Measurements from ENCODE around the gene BPIFB3.
A peak's percentile ranks its signal among the peaks of the same experiment; 100 is the strongest.

BPIFB3 gene, protein sequence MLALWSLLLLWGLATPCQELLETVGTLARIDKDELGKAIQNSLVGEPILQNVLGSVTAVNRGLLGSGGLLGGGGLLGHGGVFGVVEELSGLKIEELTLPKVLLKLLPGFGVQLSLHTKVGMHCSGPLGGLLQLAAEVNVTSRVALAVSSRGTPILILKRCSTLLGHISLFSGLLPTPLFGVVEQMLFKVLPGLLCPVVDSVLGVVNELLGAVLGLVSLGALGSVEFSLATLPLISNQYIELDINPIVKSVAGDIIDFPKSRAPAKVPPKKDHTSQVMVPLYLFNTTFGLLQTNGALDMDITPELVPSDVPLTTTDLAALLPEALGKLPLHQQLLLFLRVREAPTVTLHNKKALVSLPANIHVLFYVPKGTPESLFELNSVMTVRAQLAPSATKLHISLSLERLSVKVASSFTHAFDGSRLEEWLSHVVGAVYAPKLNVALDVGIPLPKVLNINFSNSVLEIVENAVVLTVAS

DNA sequence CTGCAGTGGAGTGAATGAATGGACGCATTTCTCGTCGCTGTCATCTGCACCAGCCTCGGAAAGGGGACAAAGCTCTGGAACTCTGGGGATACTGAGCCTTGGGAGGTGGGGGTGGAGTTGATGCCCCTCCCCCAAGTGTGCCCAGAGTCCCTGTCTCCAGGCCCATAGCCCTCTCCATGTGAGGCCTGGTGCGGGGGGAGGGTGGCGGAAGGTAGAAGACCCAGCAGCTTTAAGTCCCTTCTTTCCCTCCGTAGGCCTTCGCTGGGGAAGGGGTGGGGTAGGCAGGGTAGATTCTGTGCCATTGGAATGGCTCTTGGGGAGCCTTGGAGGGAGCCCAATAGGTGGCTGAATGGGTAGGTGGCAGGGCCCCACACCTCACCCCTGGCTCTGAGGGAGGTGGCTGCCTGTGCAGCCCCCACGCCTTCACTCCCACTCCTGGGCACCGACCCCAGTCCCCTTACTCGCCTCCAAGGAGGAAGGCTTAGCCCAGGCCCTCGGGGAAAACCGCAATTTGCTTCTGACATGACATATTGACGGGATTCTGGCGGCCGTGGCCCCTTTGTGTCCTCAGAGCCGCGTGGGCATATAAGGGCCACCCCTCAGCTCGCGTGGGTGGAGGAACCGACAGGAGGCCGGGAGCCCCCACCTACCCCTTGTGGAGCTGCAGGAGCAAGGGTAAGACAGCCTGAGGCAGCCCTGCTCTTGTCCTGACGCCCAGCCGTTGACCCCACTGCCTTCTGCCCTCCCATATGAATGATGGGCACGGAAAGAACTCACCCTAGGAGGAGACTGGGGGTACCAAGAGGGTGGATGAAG is at the start of gene BPIFB3:
Gene BPIFB3 (plus strand): TSS at position 613 of the 816 bp plus-strand sequence. CDS start 1,533 bp downstream, outside the sequence.
- Histone ChIP-seq H3K27ac (no peak within 1 kb of the TSS), H2AFZ (no peak within 1 kb of the TSS), H3K36me3 (ENCODE audit: control insufficient read depth, insufficient read depth, low read length) (no peaks in the 10 kb centered on the region), H3K79me2 (no peaks in the 10 kb centered on the region), H3K9ac (no peak within 1 kb of the TSS), H3K27me3 (ENCODE audit: control insufficient read depth, insufficient read depth, low read length) (no peaks in the 10 kb centered on the region), H3K4me1 (no peaks in the 10 kb centered on the region), H3K4me3 (ENCODE audit: low read depth, low read length) (no peak within 1 kb of the TSS), H3K9me3 (ENCODE audit: control insufficient read depth, low read length) (no peaks in the 10 kb centered on the region), H3K4me2 (ENCODE audit: low read length) (no peak within 1 kb of the TSS)
- TF ChIP-seq, protein P1, sequence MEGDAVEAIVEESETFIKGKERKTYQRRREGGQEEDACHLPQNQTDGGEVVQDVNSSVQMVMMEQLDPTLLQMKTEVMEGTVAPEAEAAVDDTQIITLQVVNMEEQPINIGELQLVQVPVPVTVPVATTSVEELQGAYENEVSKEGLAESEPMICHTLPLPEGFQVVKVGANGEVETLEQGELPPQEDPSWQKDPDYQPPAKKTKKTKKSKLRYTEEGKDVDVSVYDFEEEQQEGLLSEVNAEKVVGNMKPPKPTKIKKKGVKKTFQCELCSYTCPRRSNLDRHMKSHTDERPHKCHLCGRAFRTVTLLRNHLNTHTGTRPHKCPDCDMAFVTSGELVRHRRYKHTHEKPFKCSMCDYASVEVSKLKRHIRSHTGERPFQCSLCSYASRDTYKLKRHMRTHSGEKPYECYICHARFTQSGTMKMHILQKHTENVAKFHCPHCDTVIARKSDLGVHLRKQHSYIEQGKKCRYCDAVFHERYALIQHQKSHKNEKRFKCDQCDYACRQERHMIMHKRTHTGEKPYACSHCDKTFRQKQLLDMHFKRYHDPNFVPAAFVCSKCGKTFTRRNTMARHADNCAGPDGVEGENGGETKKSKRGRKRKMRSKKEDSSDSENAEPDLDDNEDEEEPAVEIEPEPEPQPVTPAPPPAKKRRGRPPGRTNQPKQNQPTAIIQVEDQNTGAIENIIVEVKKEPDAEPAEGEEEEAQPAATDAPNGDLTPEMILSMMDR (IDR thresholded peaks at IDR 0.05) = no peak

DNA sequence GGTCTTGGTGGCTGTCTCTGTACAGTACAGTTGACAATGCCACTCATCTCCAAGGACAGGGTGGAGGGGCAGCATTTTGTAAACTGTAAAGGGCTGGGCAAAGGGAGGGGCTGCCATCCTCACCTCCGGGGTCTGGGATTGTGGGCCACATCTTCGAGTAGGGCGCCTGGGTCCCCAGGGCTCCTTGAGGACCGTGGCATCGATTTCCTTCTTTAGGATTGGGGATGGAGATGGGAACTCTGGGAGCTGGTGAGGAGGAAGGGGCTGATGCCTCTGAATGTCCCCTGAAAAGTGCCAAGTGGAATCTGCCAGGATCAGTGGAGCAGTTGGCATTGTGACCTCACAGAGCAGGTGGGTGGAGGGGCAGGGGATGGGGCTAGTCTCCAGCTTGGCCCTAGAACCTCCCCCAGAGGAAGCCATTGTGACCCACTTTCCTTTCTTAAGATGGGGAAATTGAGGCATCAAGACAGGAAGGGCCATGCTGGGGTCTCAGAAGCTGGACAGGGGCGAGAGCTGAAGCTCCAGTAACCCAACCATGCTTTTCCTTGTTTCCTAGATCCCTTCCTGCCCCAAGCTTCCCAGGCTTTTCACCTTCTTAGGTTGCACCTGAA is 49.5 kb upstream of the BPIFB3 start, which contains the start of gene SUN5:
Gene SUN5 (minus strand): TSS at position 293 of the 611 bp plus-strand sequence. CDS start 93 bp downstream, at position 200.
- Histone ChIP-seq H3K9me3 (ENCODE audit: control insufficient read depth, low read length) (no peaks in the 10 kb centered on the region), H2AFZ (no peak within 1 kb of the TSS), H3K36me3 (ENCODE audit: control insufficient read depth, insufficient read depth, low read length) (no peaks in the 10 kb centered on the region), H3K27me3 (ENCODE audit: control insufficient read depth, insufficient read depth, low read length) (no peaks in the 10 kb centered on the region), H3K9ac (no peak within 1 kb of the TSS), H3K4me3 (ENCODE audit: low read depth, low read length) (no peak within 1 kb of the TSS), H3K4me1 (no peaks in the 10 kb centered on the region), H3K27ac (no peak within 1 kb of the TSS), H3K79me2 (no peaks in the 10 kb centered on the region), H3K4me2 (ENCODE audit: low read length) (no peak within 1 kb of the TSS)
- TF ChIP-seq, protein P1 (IDR thresholded peaks at IDR 0.05) = no peak

DNA sequence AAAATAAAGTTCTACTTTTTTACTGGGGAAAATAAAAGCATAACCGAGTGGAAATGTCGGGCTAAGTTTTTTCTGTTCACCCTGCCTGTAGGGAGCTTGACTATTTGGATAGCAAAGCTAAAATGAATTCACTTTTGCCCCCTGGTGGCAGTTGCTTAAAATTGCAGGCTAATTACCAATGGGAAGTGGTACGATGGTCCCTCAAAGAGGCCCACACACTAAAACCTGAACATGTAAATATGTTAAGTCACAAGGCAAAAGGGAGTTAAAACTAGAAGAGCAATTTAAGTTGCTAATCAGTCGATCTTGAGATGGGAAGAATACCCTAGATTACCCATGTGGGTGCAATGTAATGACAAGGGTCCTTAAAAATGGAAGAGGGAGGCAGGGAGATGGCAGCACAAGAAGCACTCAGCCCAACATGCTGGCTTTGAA is 48.6 kb upstream of the BPIFB3 start:
- Histone ChIP-seq H3K27ac (no peak overlapping the region), H3K4me3 (ENCODE audit: low read depth, low read length) (no peak overlapping the region), H3K27me3 (ENCODE audit: control insufficient read depth, insufficient read depth, low read length) (no peaks in the 10 kb centered on the region), H3K4me1 (no peaks in the 10 kb centered on the region), H3K9ac (no peak overlapping the region), H2AFZ (no peak overlapping the region), H3K4me2 (ENCODE audit: low read length) (no peak overlapping the region), H3K36me3 (ENCODE audit: control insufficient read depth, insufficient read depth, low read length) (no peaks in the 10 kb centered on the region), H3K9me3 (ENCODE audit: control insufficient read depth, low read length) (no peaks in the 10 kb centered on the region), H3K79me2 (no peaks in the 10 kb centered on the region)
- TF ChIP-seq, protein P1 (IDR thresholded peaks at IDR 0.05) = peak; percentile 16

DNA sequence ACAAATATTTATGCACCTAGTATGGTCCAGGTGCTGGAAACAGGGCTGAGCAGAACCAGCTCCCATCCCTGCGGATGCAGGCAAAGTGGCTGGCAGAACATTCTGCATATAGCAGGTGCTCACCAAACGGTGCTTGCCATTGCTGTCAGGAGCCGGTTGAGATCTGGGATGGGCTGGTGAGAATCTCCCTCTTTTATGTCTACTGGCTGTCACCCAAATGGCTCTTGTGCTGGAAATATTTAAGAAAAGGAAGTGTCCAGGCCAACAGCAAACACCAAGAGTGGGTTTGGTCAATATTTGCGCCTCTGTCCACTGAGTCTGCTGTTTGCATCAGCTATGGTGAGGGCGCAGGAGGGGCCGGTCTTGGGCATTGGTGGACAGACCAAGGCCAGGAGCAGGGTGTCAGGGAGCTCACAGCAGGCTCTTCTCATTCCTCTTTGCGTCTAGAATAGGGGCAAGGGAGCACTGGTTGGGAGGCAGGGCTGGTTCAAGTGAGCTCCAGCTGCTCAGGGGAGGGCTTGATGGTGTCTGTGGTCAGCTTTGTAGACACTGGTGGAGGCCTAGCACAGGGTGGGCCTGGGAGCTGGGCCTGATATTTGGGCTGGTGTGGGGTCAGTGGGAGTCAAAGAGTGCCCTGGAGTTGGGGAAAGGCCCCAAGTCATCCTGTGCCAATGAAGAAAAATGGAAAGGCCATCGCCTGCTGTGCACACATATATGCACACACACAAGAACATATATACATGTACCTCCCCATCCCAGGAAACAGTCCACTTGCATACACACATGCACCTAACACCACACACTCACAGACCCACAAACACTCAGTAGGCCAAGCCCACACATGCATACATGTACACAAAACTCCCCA is 47.6 kb upstream of the BPIFB3 start:
- no peak overlapping the region for H3K9ac ChIP-seq
- no peak overlapping the region for H2AFZ ChIP-seq
- H3K27me3 ChIP-seq (ENCODE audit: control insufficient read depth, insufficient read depth, low read length) = no peaks in the 10 kb centered on the region
- TF ChIP-seq, protein P1 (IDR thresholded peaks at IDR 0.05) = no peak
- H3K79me2 ChIP-seq = no peaks in the 10 kb centered on the region
- H3K27ac ChIP-seq = no peak overlapping the region
- no peaks in the 10 kb centered on the region for H3K36me3 ChIP-seq (ENCODE audit: control insufficient read depth, insufficient read depth, low read length)
- H3K4me1 ChIP-seq = no peaks in the 10 kb centered on the region
- H3K4me2 ChIP-seq (ENCODE audit: low read length) = no peak overlapping the region
- no peaks in the 10 kb centered on the region for H3K9me3 ChIP-seq (ENCODE audit: control insufficient read depth, low read length)
- H3K4me3 ChIP-seq (ENCODE audit: low read depth, low read length) = no peak overlapping the region
